H1 (cell line): ENCODE results near the gene TECPR2. TPM values are rescaled to one million over a fixed set of nuclear protein-coding genes. Genes with fewer than 3 reads are reported as not detected.

Experiments used
- CTCF ChIA-PET: fragments of 300-600 bp; sonication (Branson Sonifier 250); formaldehyde crosslinking; loops from one replicate; lab custom pipeline; 2021; ENCODE audit not compliant: partially characterized antibody; lab: Charles Lee
- POLR2A ChIA-PET: fragments of 300-600 bp; sonication (Branson Sonifier 250); formaldehyde crosslinking; loops from one replicate; lab custom pipeline; 2021; ENCODE audit warnings: inconsistent platforms; ENCODE audit not compliant: partially characterized antibody; lab: Charles Lee
- DNase-seq, 2 experiments: peaks; one replicate each; pipeline versions ENCODE4 v3.0.0 to v3.0.0-alpha.2; 2010 to 2022; ENCODE audit warnings: low spot score in 2 of 2, low read depth in 1 of 2, mixed read lengths in 1 of 2
- FAIRE-seq: peaks from 2 replicates; lab custom pipeline; 2011; peaks lifted over from hg19 to GRCh38; lab: Jason Lieb, UNC
- H2AFZ ChIP-seq: 2 replicates; pipeline ENCODE4 v1.8.1; 2012; ENCODE audit warnings: low read length, inconsistent platforms
- H2AK5ac ChIP-seq: 2 replicates; pipeline ENCODE4 v1.6.1; 2013; ENCODE audit warnings: low read depth, low read length
- H2BK120ac ChIP-seq: replicated peaks from 2 replicates; pipeline ENCODE3; 2013; ENCODE audit warnings: low read depth, low read length, inconsistent platforms
- H2BK12ac ChIP-seq: 2 replicates; pipeline ENCODE4 v1.6.1; 2013; ENCODE audit warnings: low read depth, low read length
- H2BK15ac ChIP-seq: 2 replicates; pipeline ENCODE4 v1.6.1; 2013; ENCODE audit warnings: low read length
- H2BK20ac ChIP-seq: 2 replicates; pipeline ENCODE4 v1.6.1; 2013; ENCODE audit warnings: low read length
- H2BK5ac ChIP-seq: 2 replicates; pipeline ENCODE4 v1.6.1; 2013; ENCODE audit warnings: low read depth, low read length
- H3K14ac ChIP-seq: 2 replicates; pipeline ENCODE4 v1.6.1; 2013; ENCODE audit warnings: inconsistent platforms; ENCODE audit not compliant: insufficient read length
- H3K18ac ChIP-seq: 2 replicates; pipeline ENCODE4 v1.6.1; 2013; ENCODE audit warnings: low read length; ENCODE audit errors: extremely low read depth
- H3K23ac ChIP-seq: 2 replicates; pipeline ENCODE4 v1.6.1; 2013; ENCODE audit warnings: inconsistent platforms; ENCODE audit not compliant: insufficient read length
- H3K23me2 ChIP-seq: 2 replicates; pipeline ENCODE4 v1.6.1; 2013; ENCODE audit warnings: low read depth, low read length
- H3K27ac ChIP-seq: 2 replicates; pipeline ENCODE4 v1.6.1; 2011; ENCODE audit warnings: low read depth, low read length, inconsistent platforms
- H3K27me3 ChIP-seq, 4 experiments: replicated peaks in 1 of 4; 1 replicate in 1 of 4; 2 replicates in 3 of 4; pipeline versions ENCODE4 v1.6.1 to v1.8.1; 2011 to 2013; ENCODE audit warnings: low read length in 3 of 4, mild to moderate bottlenecking in 3 of 4, inconsistent platforms in 2 of 4, mixed read lengths in 2 of 4, moderate library complexity in 1 of 4; ENCODE audit not compliant: control insufficient read depth in 3 of 4, insufficient read depth in 3 of 4; ENCODE audit errors: extremely low read depth in 1 of 4
- H3K36me3 ChIP-seq, 4 experiments: 2 replicates each; pipeline versions ENCODE4 v1.6.1 to v1.8.1; 2011 to 2013; ENCODE audit warnings: mild to moderate bottlenecking in 4 of 4, low read length in 3 of 4, moderate library complexity in 2 of 4, control low read depth in 1 of 4, inconsistent platforms in 1 of 4; ENCODE audit not compliant: insufficient read depth in 4 of 4, control insufficient read depth in 2 of 4
- H3K4ac ChIP-seq: replicated peaks from 2 replicates; pipeline ENCODE3; 2013; ENCODE audit warnings: low read length, low read depth, mixed read lengths, inconsistent platforms; ENCODE audit not compliant: insufficient read length
- H3K4me1 ChIP-seq, 4 experiments: replicated peaks in 1 of 4; 1 replicate in 1 of 4; 2 replicates in 3 of 4; pipeline versions ENCODE4 v1.6.1 to v1.8.1; 2011 to 2013; ENCODE audit warnings: low read length in 3 of 4, inconsistent platforms in 2 of 4, mixed read lengths in 1 of 4; ENCODE audit not compliant: insufficient read depth in 4 of 4, control insufficient read depth in 3 of 4
- H3K4me2 ChIP-seq, 2 experiments: 2 replicates each; pipeline versions ENCODE4 v1.6.1 to v1.8.1; 2011 to 2013; ENCODE audit warnings: low read depth in 2 of 2, low read length in 2 of 2, control low read depth in 1 of 2, inconsistent platforms in 1 of 2, mild to moderate bottlenecking in 1 of 2; ENCODE audit not compliant: insufficient read depth in 1 of 2
- H3K4me3 ChIP-seq, 4 experiments: fragments of 200-600, 300-600 bp in 1 of 4; sonication (generic), shearing (Covaris generic), sonication (Bioruptor Twin) in 1 of 4; 2 replicates each; pipeline versions ENCODE4 v1.5.1 to v1.8.1; 2011 to 2016; ENCODE audit warnings: low read length in 4 of 4, low read depth in 3 of 4, control low read depth in 2 of 4, inconsistent platforms in 2 of 4, mild to moderate bottlenecking in 2 of 4, mixed read lengths in 1 of 4, moderate library complexity in 1 of 4; ENCODE audit not compliant: insufficient read depth in 2 of 4; ENCODE audit errors: extremely low read depth in 1 of 4
- H3K56ac ChIP-seq: replicated peaks from 2 replicates; pipeline ENCODE3; 2013; ENCODE audit warnings: low read depth, mild to moderate bottlenecking, mixed read lengths, low read length, inconsistent platforms; ENCODE audit not compliant: insufficient read length
- H3K79me1 ChIP-seq: 2 replicates; pipeline ENCODE4 v1.6.1; 2013; ENCODE audit warnings: low read depth, low read length, control low read depth
- H3K79me2 ChIP-seq, 2 experiments: 2 replicates each; pipeline versions ENCODE4 v1.6.1 to v1.8.1; 2012 to 2013; ENCODE audit warnings: low read length in 2 of 2, mild to moderate bottlenecking in 2 of 2, inconsistent platforms in 1 of 2; ENCODE audit not compliant: insufficient read depth in 2 of 2, control insufficient read depth in 1 of 2
- H3K9ac ChIP-seq, 4 experiments: replicated peaks in 1 of 4; 1 replicate in 1 of 4; 2 replicates in 3 of 4; pipeline versions ENCODE4 v1.6.1 to v1.8.1; 2011 to 2013; ENCODE audit warnings: low read depth in 3 of 4, low read length in 3 of 4, control low read depth in 2 of 4, mild to moderate bottlenecking in 2 of 4, moderate library complexity in 2 of 4, inconsistent platforms in 1 of 4; ENCODE audit errors: extremely low read depth in 1 of 4
- H3K9me3 ChIP-seq, 2 experiments: 2 replicates each; pipeline versions ENCODE4 v1.6.1 to v1.8.1; 2012 to 2013; ENCODE audit warnings: mild to moderate bottlenecking in 2 of 2, moderate library complexity in 2 of 2, control low read depth in 1 of 2, inconsistent platforms in 1 of 2, low read depth in 1 of 2, low read length in 1 of 2, mixed read lengths in 1 of 2; ENCODE audit not compliant: insufficient read depth in 2 of 2
- H4K20me1 ChIP-seq, 2 experiments: replicated peaks in 1 of 2; 2 replicates each; pipeline versions ENCODE3 to v1.8.1; 2011 to 2013; ENCODE audit warnings: inconsistent platforms in 2 of 2, low read length in 2 of 2, mild to moderate bottlenecking in 1 of 2; ENCODE audit not compliant: insufficient read depth in 2 of 2, control insufficient read depth in 1 of 2
- H4K5ac ChIP-seq: 2 replicates; pipeline ENCODE4 v1.6.1; 2013; ENCODE audit warnings: low read length, low read depth, mixed read lengths, inconsistent platforms; ENCODE audit not compliant: insufficient read length
- H4K8ac ChIP-seq: 2 replicates; pipeline ENCODE4 v1.8.0; 2013; ENCODE audit warnings: mild to moderate bottlenecking, moderate library complexity, low read length, inconsistent platforms; ENCODE audit not compliant: insufficient read depth; ENCODE audit errors: extremely low read depth
- H4K91ac ChIP-seq: replicated peaks from 2 replicates; pipeline ENCODE3; 2013; ENCODE audit warnings: low read length, mixed read lengths, inconsistent platforms; ENCODE audit not compliant: insufficient read length
- CBX5 ChIP-seq: fragments of 300-800, 300-1000 bp; sonication (generic); IDR thresholded peaks from 2 replicates; pipeline ENCODE4 v1.7.1; 2016; ENCODE audit warnings: antibody characterized with exemption, low read length, low read depth
- CBX8 ChIP-seq: fragments of 300-800, 300-1000 bp; sonication (generic); IDR thresholded peaks from 2 replicates; pipeline ENCODE4 v1.7.1; 2016; ENCODE audit warnings: low read depth, low read length, borderline replicate concordance
- CHD1 ChIP-seq: IDR thresholded peaks from 2 replicates; pipeline ENCODE4 v1.6.1; 2012; ENCODE audit warnings: low read depth, low read length, improper control_type of control experiment
- CTBP2 ChIP-seq: IDR thresholded peaks from 2 replicates; pipeline ENCODE4 v1.7.0; 2011; ENCODE audit warnings: borderline replicate concordance, mild to moderate bottlenecking, moderate library complexity, mixed read lengths, low read length; ENCODE audit not compliant: insufficient read depth, insufficient read length
- EP300 ChIP-seq, 2 experiments: IDR thresholded peaks; 1 replicate in 1 of 2; 2 replicates in 1 of 2; pipeline ENCODE4 v1.6.1; 2011 to 2012; ENCODE audit warnings: low read depth in 2 of 2, low read length in 2 of 2, mild to moderate bottlenecking in 2 of 2, borderline replicate concordance in 1 of 2, inconsistent platforms in 1 of 2, moderate library complexity in 1 of 2
- MAX ChIP-seq: IDR thresholded peaks from 2 replicates; pipeline ENCODE4 v1.6.1; 2012; ENCODE audit warnings: inconsistent platforms
- RAD21 ChIP-seq, 2 experiments: IDR thresholded peaks in 1 of 2; conservative IDR thresholded peaks in 1 of 2; 2 replicates each; pipeline ENCODE4 v1.6.1; 2011; ENCODE audit warnings: low read depth in 2 of 2, low read length in 2 of 2, improper control_type of control experiment in 1 of 2, inconsistent platforms in 1 of 2, mild to moderate bottlenecking in 1 of 2, moderate library complexity in 1 of 2
- SIRT6 ChIP-seq: IDR thresholded peaks from one replicate; pipeline ENCODE4 v1.7.1; 2012; ENCODE audit warnings: low read length, inconsistent platforms
- TCF12 ChIP-seq: IDR thresholded peaks from 2 replicates; pipeline ENCODE4 v1.6.1; 2011; ENCODE audit warnings: low read depth, mild to moderate bottlenecking, low read length
- WGBS, 2 experiments: shearing (Covaris generic) in 1 of 2; methylation state at CpG; one replicate each; pipeline versions ENCODE4 v1.1.6 to v1.1.7; 2013 to 2015; ENCODE audit warnings: low lambda C conversion rate in 2 of 2, mixed read lengths in 2 of 2, inconsistent platforms in 1 of 2, low coverage in 1 of 2, missing lambda C conversion rate in 1 of 2; ENCODE audit not compliant: insufficient replicate concordance in 2 of 2, insufficient coverage in 1 of 2, insufficient read length in 1 of 2; ENCODE audit errors: extremely low coverage in 1 of 2, missing lambda C conversion rate in 1 of 2; 5-methylcytosine and 5-hydroxymethylcytosine counted together
- polyA plus RNA-seq, 7 experiments: library from polyadenylated mRNA; depleted of rRNA in 3 of 7; stranded (reverse) in 5 of 7; unstranded in 2 of 7; fragments of >200 nt in 5 of 7; fragments of 200-250 nt in 2 of 7; gene quantifications; 1 replicate in 5 of 7; 2 replicates in 1 of 7; 4 replicates in 1 of 7; pipeline versions ENCODE4 v1.2.1 to v1.2.3, GENCODE V29; 2011 to 2013; ENCODE audit warnings: missing spikeins in 2 of 7, mixed read lengths in 2 of 7
- total RNA-seq: library from RNA; stranded (reverse); fragmentation: NEBNext Ultra II Directional; extraction: Animal tissue kit (Norgen Biotek cat#: 25700); gene quantifications from 2 replicates; pipeline ENCODE4 v1.2.1, GENCODE V29; 2021
- TF ChIP-seq, protein P1 (sequence below): IDR thresholded peaks from 2 replicates; pipeline ENCODE4 v1.6.1; 2011; ENCODE audit warnings: low read depth, mild to moderate bottlenecking, low read length; ENCODE audit not compliant: insufficient read depth

Gene TECPR2
- total and polyA plus RNA-seq, 2 of the 8 experiments (the other 6 are each of a cell fraction or from before 2014, with no cell fraction given), result 6.8 to 19.4 TPM

GRCh38 chr14:102472791-102473150 lies 110.0 kb downstream of the TECPR2 start:
- DNase-seq (no peak), FAIRE-seq (no peak)
- Histone ChIP-seq H3K36me3 (no peaks in the 10 kb centered on the region), H3K23ac (no peak overlapping the region), H3K9me3 (no peaks in the 10 kb centered on the region), H4K8ac (peak overlapping the region; percentile 16; the same call in 1 of the 2 replicates), H3K4ac (no peak overlapping the region), H2BK20ac (no peak overlapping the region), H3K14ac (no peak overlapping the region), H3K27me3 (no peaks in the 10 kb centered on the region), H3K18ac (no peak overlapping the region), H4K91ac (no peak overlapping the region), H2BK15ac (no peak overlapping the region), H2BK120ac (no peak overlapping the region), H3K4me2 (no peak overlapping the region), H4K20me1 (peaks cover 0 to 5% of the 10 kb centered on the region in 2 experiments), H2BK12ac (no peak overlapping the region), H3K4me3 (no peak overlapping the region), H3K4me1 (no peaks in the 10 kb centered on the region), H4K5ac (no peak overlapping the region), H2AFZ (no peak overlapping the region), H3K23me2 (no peaks in the 10 kb centered on the region), H3K79me2 (no peaks in the 10 kb centered on the region), H3K79me1 (no peaks in the 10 kb centered on the region), H2BK5ac (no peak overlapping the region), H3K9ac (no peak overlapping the region), H3K27ac (no peak overlapping the region), H3K56ac (no peak overlapping the region), H2AK5ac (no peak overlapping the region)
- ChIA-PET POLR2A (interaction anchor here (1.0 kb wide), 1 partner anchor 20 kb away, joined by 3 read pairs; no protein-coding TSS in a partner anchor), CTCF (interaction anchor here (0.6 to 1.4 kb wide), 3 partner anchors 25 to 150 kb away, joined by 3 read pairs; no protein-coding TSS in a partner anchor)
- TF ChIP-seq MAX (no peak), CTBP2 (no peak), CBX8 (no peak), RAD21 (IDR thresholded peaks at IDR 0.05 in 1 of 2, conservative IDR thresholded peaks at IDR 0.05 in 1 of 2; ENCODE audit: low read depth in 2 of 2, low read length in 2 of 2) (no peak), EP300 (IDR thresholded peaks at IDR 0.05; ENCODE audit: borderline replicate concordance in 1 of 2, low read depth in 2 of 2, low read length in 2 of 2) (no peak), TCF12 (no peak), SIRT6 (no peak), CBX5 (no peak), CHD1 (no peak)
- TF ChIP-seq, protein P1, sequence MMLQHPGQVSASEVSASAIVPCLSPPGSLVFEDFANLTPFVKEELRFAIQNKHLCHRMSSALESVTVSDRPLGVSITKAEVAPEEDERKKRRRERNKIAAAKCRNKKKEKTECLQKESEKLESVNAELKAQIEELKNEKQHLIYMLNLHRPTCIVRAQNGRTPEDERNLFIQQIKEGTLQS, result no peak
- 93% methylated on average over 9 of the region's 9 CpGs; no CpG with 5 or more reads in 1 of the 2 experiments for WGBS, 2 experiments
